Stimulated activated CD8-positive, alpha-beta memory T cell treated with anti-CD3 and anti-CD28 coated beads, Interleukin-12 subunit alpha, Interleukin-12 subunit beta, amount 100 ng/mL, for 4 hours (primary cell): ENCODE results near the gene C12orf76.
A peak's percentile ranks its signal among the peaks of the same experiment; 100 is the strongest.
"Not testable (repeated sequence)": the region's sequence is repeated elsewhere in the genome, so short reads cannot be mapped to it uniquely, and the experiment has no call there.

Source experiments
- DNase-seq: peaks from one replicate; pipeline ENCODE4 v3.0.0-alpha.2; 2020; ENCODE audit warnings: low read depth

The C12orf76 gene

DNA sequence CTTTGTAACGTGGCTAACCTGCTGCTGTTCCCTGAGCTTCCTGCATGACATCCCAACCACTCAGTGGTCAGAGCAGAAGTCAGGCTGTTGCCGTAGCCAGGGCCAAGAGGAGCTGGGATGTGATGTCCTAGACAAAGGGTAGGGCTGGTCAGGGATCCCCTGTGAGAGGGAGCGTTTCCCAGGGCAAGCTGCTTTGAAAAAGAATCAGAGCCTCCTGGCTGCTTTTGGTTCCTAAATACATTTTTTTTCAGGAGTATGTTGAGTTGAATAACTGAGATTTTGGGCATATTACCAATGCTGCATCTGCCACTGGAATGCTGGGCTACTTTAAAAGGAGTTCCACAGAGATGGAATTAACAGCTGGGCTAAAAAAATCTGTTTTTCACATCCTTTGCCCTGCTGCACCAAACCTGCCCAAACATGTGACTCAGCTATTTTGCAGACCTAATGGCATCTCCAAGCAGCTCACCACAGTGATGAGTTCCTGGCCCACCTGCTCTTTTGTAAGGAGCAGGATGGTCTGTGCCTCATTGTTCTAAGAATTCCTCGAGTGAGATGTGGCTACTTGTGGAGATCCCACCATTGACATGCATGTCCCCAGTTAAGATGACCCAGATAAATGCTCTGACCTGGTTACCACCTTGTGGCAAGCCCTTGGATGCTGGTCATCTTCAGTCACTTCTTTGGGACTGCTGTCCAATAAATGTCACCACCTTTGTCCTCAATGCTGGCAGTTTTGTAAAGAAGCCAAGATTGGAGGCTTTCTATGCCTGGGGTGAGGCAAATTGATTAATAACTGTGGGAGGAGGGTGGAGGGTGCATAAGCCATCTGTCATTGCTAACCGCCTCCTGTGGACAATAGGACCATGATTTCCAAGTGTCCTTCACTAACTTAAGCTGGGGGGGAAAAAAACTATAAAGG, 25.0 kb downstream of the C12orf76 start:
- DNase-seq: no peak

GRCh38 chr12:110020956-110021355, 27.4 kb downstream of the C12orf76 start:
- DNase-seq: no peak

GRCh38 chr12:110015132-110015531, 33.2 kb downstream of the C12orf76 start:
- no peak for DNase-seq

DNA sequence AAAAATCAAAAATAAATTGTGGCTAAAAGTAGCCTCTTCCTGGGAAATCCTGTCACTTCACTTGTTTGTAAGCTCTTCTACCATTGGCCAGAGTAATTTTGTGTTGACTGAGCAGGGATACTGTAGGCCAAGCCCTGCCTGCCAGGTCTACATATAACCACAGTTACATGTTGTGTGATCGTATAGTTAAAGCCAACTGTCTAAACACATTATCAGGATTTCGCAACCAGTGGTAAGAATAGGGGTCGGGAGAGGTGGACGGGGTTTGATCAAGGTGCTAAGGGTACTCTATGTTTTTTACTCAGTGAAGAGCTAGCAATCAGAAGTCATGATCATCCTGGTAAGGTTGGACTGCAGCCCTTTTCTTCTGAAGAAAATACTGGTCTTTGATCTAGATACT, 35.7 kb downstream of the C12orf76 start:
- DNase-seq: no peak

- DNase-seq: no peak
Measured at GRCh38 chr12:110012137-110012536, 36.2 kb downstream of the C12orf76 start.

DNA sequence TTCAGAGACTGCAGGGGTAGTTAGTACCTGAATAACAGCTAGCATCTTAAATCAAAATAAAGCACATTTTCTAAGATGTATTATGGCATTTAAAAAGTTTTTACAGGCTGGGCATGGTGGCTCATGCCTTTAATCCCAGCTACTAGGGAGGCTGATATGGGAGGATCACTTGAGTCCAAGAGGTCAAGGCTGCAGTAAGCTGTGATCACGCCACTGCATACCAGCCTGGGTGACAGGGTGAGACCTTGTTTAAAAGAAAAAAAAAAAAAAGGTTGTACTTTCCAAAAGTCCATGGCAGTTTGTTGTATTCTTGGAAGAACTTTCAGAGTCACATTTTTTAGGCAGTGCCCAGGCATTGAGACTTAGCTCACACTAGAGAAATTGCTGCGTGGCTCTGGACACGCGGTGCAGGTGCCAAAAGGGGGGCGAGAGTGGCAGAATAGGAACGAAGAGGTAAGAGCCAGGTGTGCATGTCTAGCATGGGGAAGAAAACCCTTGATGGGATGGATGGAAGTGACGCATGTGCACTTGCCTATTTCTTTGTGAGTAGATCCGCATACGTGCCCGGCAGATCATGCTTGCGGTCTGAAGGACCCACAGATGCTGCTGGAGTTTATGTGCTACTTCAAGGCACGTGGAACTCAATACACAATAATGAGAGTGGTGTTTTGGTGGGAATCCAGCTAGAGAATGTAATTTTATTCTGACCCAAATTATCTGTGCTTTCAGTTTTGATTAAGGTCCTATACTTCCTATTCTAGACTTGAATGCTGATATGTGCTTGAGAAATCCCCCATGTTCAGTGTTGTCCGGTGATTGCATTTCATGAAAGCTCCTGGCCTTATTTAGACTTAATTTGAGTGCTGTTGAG, 37.2 kb downstream of the C12orf76 start:
- no peak for DNase-seq

DNA sequence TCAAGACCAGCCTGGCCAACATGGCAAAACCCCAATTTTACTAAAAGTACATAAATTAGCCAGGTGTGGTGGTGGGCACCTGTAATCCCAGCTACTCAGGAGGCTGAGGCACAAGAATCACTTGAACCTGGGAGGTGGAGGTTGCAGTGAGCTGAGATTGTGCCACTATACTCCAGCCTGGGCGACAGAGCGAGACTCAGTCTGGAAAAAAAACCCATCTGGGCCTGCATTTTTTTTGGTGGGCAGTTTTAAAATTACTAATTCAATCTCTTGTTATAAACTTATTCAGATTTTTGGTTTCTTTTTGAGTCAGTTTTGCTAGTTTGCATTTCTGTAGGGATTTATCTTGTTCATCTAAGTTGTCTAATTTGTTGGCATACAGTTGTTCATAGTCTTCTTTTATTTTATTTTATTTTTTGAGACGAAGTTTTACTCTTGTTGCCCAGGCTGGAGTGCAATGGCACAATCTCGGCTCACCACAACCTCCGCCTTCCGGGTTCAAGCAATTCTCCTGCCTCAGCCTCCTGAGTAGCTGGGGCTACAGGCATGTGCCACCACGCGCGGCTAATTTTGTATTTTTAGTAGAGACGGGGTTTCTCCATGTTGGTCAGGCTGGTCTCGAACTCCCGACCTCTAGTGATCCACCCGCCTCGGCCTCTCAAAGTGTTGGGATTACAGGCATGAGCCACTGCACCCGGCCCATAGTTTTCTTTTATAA, 39.5 kb downstream of the C12orf76 start:
- not testable (repeated sequence) for DNase-seq

GRCh38 chr12:110007881-110008280, 40.4 kb downstream of the C12orf76 start:
- no peak for DNase-seq

DNA sequence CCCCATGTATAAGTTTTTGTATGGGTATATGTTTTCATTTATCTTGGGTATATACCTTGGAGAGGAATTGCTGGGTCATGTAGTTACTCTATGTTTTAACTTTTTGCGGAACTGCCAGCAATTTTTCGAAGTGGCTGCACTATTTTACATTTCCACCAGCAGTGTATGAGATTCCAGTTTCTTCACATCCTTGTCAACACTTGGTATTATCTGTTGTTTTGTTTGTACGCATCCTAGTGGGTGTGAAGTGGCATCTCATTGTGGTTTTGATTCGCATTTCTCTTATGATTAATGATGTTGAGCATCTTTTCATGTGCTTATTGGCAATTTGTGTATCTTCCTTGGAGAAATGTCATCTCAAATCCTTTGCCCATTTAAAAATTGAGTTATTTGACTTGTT, 42.2 kb downstream of the C12orf76 start:
- DNase-seq: no peak

DNA sequence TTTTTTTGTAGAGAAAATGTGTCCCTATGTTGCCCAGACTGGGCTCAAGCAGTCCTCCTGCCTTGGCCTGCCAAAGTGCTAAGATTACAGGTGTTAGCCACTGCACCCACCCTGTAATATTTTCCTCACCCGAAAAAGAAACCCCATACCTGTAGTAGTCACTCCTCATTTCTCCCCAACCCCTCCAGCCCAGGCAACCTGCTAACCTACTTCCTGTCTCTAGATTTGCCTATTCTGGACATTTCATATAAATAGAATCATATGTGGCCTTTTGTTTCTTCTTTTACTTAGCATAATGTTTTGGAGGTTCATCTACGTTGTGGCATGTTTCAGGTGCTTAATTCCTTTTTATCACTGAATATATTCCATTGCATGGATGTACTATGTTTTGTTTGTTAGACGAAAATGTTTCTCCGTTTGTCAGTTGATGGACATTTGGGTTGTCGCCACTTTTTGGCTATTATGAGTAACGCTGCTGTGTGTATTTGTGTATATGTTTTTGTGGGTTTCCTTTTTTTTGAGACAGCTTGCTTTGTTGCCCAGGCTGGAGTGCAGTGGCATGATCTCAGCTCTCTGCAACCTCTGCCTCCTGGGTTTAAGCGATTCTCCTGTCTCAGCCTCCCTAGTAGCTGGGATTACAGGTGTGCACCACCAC, 42.9 kb downstream of the C12orf76 start:
- no peak for DNase-seq

- DNase-seq: no peak
Measured at GRCh38 chr12:110004598-110004997, 43.7 kb downstream of the C12orf76 start.

DNA sequence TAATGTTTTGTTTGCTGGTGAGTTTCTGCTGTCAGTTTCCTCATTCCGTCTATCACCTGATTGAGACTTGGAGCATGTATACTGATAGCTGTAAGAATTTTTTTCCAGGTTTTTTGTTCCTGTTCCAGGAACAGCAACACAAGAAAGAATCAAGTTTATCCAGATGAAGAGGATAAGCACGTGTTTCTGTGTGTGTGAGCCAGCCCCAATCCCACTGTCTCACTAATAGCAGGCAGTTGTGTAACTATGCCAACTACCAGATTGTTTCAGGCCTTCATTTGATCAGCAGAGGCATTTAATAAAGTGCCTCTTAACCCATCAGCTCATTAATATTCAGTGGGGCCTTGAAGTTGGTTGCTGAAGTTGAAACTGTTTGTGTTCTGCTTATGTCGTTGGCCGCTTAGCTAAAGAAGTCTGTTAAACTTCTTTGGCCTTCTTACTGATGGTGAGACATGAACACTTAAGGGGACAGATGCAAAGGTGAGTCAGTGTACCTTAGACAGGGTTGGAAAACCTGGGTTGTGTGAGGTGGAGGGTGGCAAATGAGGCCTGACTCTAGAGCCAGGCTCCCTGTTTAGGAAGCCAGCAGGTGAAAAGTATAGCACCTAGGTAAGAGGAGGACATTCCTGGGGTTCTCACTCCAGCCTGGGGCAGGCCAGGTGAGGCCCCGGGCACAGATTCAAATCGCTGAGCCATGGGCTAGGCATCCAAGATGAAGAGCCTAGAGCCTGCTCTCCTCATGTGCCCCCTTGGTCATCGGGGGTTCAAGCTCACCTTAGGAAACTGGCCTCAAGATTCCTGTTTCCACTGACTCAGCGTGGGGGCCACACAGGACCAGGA, 45.4 kb downstream of the C12orf76 start:
- no peak for DNase-seq

DNA sequence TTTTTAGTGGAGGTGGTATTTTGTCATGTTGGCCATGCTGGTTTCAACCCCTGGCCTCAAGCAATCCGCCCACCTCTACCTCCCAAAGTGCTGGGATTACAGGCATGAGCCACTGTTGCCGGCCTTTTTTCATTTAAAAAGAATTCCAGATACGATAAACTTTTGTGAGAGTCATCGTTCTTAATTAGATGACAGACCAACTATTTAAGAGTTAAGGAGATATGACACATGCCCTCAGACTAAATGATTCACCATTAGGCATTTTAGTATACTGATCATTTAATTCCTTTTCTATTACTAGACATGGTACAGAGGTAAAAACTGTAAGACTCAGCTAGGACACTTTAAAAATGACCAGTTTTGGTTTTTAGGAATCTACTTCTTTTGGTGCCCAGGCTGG, 46.7 kb downstream of the C12orf76 start:
- no peak for DNase-seq

DNA sequence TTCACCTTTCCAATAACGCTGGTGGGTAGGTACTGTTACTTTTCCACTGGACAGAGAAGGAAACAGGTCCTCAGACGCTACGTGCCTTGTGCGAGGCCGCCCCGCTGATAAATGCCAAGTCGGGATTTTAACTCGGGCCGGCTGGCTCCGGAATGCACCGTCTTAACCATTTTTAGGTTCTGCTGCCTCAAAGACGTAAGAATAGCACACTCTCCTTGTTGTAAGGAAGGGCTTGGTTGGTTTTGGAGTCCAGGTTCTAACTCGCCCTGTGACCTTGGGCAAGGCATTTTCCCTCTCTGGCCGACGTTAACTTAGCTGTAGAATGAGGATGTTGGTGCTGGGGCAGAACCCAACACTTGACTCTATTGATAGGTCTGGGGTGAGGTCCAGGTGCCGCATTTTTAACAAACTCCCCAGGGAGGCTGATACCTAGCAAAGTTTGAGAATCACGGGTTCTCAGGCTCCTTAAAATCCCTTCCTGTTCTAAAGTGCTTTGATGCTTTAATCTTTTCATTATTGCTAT, 48.3 kb downstream of the C12orf76 start:
- no peak for DNase-seq

DNA sequence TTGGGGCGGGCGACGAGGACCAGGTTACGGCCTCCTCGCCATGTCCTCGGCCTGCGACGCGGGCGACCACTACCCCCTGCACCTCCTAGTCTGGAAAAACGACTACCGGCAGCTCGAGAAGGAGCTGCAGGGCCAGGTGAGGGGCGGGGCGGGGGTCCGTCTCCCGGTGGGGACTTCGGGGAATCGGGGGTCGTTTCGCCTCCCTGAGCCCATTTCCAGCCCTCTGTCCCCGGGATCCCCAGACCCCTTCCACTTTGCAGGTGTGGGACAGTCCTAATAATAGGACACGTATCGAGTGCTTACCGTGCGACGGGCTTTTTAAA, 48.7 kb downstream of the C12orf76 start:
- DNase-seq: no peak

GRCh38 chr12:109998904-109999648, 49.2 kb downstream of the C12orf76 start, which contains the start of gene ANKRD13A:
Gene ANKRD13A, plus strand, starts transcription at chr12:109999430. Its CDS starts 259 bp downstream, at chr12:109999689.
- DNase-seq: peak; percentile 71

DNA sequence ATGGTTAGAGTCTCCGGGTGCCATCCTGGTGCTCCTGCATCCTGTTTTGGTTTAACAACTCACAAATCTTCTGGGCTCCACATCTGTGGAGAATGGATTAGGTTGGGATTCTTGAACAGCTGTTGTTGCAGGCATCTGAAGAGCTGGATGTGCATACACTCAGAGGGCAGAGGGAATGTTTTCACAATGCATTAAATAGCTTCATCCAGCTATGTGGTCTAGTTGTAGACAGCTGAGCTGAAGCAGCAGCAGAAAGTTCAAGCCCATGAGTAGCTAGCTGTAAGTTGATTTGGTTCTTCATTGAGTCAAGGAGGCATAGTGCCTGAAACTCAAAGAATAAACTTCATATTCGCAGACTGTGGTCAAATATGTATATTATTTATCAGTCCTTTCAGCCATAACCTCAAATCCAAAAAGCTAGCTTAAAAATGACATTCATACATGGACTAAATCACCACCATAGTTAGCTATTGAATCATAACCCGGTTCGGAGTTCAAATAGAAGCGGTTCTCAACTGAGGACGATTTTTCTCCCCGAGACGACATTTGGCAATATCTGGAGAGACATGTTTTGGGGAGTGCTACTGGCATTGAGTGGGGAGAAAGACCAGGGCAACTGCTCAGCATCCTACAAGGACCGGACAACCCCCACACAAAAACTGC, 50.0 kb downstream of the C12orf76 start:
- DNase-seq: no peak

GRCh38 chr12:109997393-109997792, 50.9 kb downstream of the C12orf76 start:
- no peak for DNase-seq

GRCh38 chr12:109996483-109996853, 51.9 kb downstream of the C12orf76 start:
- DNase-seq: no peak
